Nasal cavity respiratory epithelium epithelial cell of viscerocranial mucosa (primary cell): Measurements from ENCODE around the gene ACSL3. TPM values are rescaled to one million over a fixed set of nuclear protein-coding genes. Genes with fewer than 3 reads are reported as not detected.

ENCODE experiments used
- total RNA-seq: library from RNA; depleted of rRNA; stranded (reverse); fragments of >200 nt; gene quantifications from 2 replicates; pipeline ENCODE4 v1.2.3, GENCODE V29; 2014

ACSL3 gene
- total RNA-seq, result 249 and 268 TPM in 2 replicates

GRCh38 chr2:222860740-222861410 is at the start of gene ACSL3:
ACSL3 (plus strand) TSS chr2:222861036; CDS start chr2:222908773, 47,737 bp downstream.

Other genes starting within 250 kb of the ACSL3 start
- gene FARSB, start 204.9 kb upstream of the ACSL3 start, total RNA-seq, result 22.6 and 23.2 TPM in 2 replicates
- gene MOGAT1, start 189.4 kb upstream of the ACSL3 start, total RNA-seq, result not detected in 2 replicates
- 0.14 TPM in 1 of 2 replicates, not detected in the other for gene KCNE4, start 191.2 kb downstream of the ACSL3 start, total RNA-seq